NCI-H146 treated with DMSO at 0.1 percent for 48 hours (cell line): ENCODE measurements around the gene AMIGO3.
"Not testable (repeated sequence)": the region's sequence is repeated elsewhere in the genome, so short reads cannot be mapped to it uniquely, and the experiment has no call there.

Experiments
- DNase-seq: peaks from one replicate; lab custom pipeline; 2025; ENCODE audit not compliant: unreplicated experiment; lab: John Stamatoyannopoulos, UW

Gene AMIGO3, protein sequence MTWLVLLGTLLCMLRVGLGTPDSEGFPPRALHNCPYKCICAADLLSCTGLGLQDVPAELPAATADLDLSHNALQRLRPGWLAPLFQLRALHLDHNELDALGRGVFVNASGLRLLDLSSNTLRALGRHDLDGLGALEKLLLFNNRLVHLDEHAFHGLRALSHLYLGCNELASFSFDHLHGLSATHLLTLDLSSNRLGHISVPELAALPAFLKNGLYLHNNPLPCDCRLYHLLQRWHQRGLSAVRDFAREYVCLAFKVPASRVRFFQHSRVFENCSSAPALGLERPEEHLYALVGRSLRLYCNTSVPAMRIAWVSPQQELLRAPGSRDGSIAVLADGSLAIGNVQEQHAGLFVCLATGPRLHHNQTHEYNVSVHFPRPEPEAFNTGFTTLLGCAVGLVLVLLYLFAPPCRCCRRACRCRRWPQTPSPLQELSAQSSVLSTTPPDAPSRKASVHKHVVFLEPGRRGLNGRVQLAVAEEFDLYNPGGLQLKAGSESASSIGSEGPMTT

DNA sequence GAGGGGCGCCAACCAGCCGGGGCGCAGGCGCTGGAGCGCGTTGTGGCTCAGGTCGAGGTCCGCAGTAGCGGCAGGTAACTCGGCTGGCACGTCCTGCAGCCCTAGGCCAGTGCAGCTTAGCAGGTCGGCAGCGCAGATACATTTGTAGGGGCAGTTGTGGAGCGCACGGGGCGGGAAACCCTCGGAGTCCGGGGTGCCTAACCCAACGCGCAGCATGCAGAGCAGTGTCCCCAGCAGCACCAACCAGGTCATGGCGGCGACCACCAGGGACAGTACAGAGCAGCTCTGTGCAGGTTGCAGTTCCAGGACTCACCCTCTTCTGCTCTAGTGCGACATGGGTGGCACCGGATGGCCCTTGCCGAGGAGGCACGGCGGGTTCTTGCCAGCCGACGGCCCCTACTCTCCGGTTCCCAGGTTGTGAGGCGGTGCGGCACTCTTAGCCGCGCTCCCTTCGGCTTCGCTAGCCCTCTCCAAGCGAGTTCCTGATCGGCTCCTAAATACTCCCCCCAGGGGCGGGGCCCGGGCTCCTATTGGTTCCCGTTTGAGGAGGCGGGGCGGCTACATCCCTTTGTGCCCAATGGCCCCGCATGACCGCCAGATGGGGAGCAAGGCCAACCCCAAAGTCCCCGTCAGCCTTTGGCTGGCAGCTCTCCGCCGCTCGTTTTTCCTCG, at the start of gene AMIGO3:
TSS of gene AMIGO3 (minus strand) at position 471 of the 671 bp plus-strand sequence. CDS start at position 252, 219 bp downstream.
- DNase-seq: peak; percentile 80

DNA sequence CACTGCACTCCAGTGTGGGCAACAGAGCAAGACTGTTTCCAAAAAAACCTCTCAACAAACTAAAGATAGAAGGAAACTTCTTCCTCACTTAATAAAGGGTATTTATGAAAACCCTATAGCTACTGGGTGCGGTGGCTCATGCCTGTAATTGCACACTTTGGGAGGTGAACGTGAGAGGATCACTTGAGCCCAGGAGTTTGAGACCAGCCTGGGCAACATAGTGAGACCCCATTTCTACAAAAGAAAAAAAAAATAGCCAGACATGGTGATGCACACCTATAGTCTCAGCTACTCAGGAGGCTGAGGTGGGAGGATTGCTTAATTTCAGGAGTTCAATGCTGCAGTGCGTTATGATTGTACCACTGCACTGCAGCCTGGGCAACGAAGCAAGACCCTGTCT, 44.5 kb upstream of the AMIGO3 start:
- no peak for DNase-seq

DNA sequence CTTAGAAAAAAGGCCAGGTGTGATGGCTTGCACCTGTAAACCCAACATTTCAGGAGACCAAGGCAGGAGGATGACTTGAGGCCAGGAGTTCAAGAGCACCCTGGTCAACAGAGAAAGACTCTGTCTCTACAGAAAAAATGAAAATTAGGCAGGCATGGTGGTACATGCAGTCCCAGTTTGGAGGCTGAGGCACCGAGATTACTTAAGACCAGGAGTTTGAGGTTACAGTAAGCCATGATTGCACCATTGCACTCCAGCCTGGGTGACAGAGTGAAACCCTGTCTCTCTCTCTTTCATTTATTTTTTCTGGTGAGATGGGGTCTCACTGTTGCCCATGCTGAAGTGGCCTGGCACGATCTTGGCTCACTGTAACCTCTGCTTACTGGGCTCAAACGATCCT, 42.2 kb upstream of the AMIGO3 start:
- no peak for DNase-seq

DNA sequence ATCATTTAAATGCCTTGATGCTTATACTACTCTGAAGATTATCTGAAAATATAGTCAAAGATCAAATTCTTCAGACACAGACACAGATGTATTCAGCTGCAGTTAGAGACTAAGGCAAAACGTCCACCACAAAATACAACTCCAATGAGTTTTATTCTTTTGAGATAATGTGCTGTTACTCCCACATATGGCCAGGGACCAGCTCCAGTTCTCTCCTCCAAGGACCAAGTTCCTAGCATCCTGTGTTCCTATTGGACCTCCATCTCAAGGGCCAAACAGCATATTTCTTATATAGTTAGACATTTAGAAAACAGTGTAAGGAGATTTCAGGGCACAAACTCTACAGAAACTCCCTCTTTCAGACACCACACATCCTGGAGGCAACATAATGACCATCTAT, 39.7 kb upstream of the AMIGO3 start:
- DNase-seq: no peak

DNA sequence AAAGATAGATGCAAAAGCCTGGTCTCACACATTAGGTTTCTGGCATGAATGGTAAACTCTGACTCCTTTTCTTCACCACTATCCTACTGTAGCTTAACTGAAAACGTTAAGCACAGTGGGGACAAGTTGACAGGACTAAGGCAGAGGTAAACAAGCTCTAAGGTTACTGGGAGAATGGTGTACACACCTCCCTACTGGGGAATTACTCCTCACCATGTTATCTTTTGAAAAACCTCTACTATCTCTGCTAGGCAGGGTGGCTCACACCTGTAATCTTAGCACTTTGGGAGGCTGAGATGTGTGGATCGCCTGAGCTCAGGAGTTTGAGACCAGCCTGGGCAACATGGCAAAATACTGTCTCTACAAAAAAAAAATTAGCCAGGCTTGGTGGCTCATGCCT, 37.7 kb upstream of the AMIGO3 start:
- no peak for DNase-seq

DNA sequence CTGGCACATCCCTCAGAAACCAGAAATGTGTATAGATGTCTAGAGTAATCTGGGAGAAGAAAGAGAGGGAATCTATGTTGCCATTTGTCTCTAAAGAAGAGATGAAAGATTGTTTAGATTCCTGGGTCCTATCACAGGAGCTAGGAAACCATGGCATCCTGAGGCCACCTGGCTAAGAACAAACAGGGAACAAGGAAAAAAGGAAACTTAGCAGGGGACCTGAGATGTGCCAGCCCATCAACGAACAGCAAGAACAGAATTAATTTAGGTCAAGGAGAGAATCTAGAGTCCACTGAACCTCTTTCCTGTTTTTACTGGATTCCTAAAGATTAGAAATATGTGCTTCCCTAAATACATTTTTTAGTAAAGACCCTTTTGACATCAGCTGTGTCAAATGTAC, 36.6 kb upstream of the AMIGO3 start:
- no peak for DNase-seq

DNA sequence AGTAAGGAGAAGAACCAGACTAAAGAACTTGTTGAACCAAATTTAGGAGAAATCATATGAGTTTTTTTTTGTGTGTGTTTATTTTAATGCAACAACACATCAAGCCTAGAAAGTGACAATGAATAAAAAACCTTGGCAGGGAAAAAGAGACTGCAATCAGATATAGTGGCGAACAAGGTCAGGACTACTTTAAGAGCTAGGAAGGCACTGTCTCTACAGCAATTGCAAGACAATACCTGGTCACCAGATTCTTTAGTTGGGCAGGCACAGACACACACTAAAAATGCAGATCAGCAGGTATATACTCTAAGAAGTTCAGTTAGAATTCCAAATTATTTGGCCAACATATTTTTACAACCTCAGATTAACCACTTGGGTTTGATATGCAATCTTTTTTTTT, 35.1 kb upstream of the AMIGO3 start:
- no peak for DNase-seq

DNA sequence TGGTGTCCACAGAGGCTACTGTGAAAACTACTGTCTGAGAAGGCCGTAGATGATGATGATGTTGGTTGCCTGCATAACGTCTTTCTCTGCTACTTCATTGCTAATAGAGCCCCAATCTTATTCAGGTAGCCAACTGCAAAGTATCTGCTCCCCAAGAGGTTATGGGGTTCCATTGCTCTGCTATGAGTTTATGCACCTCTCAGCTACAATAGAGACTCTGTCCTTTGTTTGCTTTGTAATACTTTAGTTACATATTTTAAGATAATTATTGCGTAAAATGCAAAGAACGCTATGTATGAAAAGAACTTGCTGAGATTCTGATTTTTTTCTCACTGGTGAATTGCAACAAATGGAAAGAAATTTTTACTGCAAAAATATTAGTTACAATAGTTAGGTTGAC, 32.0 kb upstream of the AMIGO3 start:
- DNase-seq: no peak

DNA sequence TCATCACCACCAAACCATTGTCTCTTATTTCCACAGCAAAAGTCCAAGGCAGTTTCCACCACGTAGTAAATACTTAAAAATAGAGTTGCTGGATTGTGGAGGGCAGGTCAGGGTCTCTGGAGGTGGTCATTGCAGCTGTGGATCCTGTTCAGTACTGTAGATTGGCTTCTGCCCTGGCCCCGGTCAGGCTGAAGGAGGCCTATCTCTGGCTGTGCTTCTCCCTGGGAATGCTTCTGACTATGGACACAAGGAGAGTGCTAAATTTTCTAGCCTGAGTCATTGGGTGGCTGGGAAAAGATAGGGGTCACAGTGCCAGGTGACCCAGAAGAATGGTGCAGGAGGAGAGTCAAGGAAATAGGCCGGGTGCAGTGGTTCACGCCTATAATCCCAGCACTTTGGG, 30.6 kb upstream of the AMIGO3 start:
- DNase-seq: no peak

DNA sequence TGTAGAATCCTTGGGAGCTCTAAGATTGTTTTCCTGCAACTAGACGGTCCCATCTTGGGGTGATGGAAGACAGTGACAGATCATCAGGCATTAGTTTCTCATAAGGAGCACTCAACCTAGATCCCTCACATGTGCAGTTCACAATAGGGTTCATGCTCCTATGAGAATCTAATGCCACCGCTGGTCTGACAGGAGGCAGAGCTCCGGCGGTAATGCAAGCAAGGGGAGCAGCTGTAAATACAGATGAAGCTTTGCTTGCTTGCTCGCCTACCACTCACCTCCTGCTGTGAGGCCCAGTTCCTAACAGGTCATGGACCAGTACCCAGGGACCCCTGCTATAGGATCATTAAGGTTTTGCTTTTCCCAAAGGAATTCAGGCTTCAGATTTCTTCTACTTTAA, 29.4 kb upstream of the AMIGO3 start:
- DNase-seq: not testable (repeated sequence)

DNA sequence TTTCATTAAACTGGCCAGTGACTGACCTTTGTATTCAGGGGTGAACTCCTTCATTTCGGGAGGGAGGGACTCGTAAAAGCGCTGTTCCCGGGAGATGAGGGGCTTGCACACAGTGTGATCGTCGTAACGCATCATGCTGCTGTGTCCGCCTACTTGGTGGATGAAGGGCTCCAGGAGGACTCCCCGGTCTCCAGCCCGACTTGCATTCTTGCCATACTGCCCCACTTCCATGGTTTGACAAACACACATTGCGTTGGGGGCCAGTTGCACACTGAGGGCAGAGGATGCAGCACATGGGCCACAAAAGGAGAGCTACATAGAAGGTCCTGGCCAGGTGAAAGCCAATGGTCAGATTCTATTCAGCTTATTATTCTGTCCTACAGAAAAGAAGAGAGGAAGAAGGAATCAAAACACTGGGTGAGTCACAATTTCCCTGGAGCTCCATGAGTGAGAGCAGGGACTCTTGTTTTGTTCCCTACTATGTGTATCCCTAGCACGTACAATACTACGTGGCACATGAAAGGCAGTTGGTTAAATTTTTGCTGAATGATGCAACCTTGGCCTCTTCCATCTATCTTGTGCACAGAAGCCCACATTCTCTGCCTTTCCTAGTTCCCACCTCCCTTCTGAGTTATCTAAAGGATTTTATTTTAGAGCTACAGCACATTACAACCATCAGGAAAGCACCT, 28.5 kb upstream of the AMIGO3 start:
- no peak for DNase-seq

DNA sequence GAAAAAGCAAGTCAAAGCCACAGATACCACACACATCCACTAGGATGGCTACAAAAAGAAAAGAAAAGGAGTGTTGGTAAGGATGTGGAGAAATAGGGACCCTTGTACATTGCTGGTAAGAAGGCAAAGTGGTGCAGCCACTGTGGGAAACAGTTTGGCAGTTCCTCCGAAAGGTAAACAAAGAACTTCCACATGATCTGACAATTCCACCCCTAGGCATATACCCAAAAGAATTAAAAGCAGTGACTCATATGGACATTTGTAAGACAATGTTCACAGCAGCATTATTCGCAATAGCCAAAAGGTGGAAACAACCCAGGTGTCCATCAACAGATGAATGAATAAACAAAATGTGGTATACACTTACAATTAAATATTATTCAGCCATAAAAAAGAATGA, 26.5 kb upstream of the AMIGO3 start:
- DNase-seq: no peak

DNA sequence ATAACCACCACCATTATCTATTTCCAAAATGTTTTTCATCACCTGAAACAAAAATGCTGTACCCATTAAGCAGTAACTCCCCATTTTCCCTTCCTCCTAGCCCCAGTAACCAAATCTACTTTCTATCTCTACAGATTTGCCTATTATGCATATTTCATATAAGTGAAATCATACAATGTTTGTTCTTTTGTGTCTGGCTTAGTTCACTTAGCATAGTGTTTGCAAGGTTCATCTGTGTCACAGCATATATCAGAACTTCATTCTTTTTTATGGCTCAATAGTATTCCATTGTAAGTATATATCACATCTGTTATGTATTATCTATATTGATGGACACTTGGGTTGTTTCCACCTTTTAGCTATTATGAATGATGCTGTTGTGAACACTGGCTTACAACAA, 20.9 kb upstream of the AMIGO3 start:
- no peak for DNase-seq

DNA sequence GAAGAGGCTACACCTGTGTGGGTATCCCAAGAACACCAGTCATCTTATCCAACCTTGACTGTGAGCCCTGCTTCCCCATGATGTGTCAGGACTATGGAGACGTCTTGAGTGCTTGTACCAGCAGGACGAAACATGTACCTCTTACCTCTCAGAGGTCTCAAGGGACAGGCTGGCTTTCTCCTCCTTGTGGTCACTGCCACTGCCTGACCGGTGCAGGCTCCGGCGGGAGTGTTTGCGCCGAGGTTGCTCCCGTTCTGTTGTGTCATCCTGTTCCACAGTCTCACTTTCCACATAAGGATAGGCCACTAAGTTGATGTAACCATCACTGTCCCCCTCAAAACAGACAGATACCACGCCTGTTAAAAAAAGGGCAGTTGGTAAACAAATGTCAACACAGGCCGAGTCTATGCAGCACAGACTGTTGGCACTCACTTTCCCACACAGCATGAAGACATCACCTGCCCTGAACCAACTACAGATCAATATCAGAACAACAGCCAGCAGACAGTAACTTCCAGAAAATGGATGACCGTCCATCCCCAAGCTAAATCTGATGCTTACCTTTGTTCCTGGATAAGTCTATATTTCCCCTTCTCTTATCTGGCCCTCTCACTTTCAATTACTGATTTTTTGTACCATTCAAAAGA, 18.7 kb upstream of the AMIGO3 start:
- no peak for DNase-seq

DNA sequence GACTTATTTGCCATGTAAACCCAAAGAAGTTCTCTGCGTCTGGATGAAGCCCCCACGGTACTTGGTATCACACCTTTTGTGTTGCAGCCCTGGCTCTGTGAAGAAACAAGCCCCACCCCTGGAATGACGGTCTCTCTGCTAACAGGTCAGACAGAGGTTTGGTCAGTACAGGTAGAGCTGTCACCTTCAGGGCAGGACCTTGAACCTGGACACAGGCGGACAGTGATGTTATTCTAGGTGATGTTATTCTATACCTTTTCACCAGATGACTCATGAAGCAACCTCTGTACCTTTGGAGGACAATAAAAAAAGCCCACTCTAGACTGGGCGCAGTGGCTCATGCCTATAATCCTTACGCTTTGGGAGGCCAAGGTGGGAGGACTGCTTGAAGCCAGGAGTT, 15.3 kb upstream of the AMIGO3 start:
- DNase-seq: no peak

DNA sequence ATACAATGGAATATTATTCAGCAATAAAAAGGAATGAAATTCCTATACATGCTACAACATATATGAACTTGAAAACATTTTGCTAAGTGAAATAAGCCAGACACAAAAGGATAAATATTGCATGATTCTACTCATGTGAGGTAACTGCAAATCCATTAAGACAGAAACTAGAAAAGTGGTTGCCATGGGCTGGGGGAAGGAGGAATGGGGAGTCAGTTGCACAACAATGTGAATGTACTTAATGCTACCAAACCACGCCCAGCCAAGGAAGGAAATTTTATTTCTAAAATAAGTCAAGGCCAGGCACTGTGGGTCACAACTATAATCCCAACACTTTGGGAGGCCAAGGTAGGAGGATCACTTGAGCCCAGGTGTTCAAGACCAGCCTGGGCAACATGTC, 14.1 kb upstream of the AMIGO3 start:
- no peak for DNase-seq

DNA sequence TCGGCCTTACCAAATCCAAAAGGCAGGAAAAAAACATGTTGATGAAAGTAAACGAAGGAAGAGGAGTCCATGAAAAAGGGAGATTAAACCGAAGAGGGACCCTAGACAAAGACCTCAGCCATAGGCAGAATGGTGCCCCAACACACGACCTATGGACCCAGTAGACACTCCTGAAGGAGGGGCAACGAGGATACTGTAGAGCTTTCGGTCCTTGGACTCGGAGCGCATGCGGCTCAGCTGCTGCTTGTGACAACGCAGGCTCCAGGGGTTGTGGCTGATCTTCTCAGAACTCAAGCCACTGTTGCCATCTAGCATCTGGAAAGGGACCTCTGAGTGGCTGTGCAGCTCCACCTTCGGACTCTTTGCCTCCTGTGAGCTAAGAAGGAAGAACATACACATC, 13.1 kb upstream of the AMIGO3 start:
- no peak for DNase-seq

DNA sequence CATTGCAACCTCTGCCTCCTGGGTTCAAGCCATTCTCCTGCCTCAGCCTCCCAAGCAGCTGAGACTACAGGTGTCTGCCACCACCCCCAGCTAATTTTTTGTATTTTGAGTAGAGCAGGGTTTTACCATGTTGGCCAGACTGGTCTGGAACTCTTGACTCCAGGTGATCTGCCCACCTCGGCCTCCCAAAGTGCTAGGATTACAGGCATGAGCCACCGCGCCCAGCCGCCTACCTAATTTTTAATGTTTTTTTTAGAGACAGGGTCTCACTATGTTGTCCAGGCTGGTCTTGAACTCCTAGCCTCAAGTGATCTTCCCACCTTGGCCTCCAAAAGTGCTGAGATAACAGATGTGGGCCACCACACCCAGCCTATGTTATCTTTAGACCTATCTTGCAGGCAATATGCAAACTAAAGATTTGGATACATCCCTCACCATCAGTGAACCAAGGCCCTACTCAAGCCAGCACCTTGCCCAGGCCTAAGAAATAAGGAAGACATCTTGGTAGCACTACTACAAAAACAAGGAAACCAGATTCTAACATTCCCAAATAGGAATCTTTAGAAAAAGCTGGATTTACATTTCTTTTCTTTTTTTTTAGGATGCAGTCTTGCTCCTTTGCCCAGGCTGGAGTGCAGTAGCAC, 10.6 kb upstream of the AMIGO3 start:
- no peak for DNase-seq

DNA sequence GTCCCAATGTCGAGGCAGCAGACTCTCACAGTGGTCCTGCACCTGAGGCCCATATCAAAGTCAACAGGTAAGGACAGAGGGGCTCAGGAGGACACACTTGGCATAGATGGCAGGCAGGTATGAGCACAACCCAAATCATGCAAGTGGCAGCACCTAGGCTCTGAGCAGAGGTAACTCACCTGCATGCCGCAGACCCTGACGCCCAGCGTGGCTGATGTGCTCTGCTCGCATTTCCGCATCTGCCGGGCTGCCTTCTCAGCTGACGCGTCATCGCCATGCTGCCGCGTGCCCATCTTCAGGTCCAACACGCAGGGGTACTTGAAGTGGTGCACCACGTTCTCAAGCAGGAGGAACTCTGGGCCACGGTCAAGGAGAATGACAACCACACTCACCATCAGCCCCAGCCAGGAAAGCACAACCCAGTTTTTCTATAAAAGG, 8.5 kb upstream of the AMIGO3 start:
- DNase-seq: no peak

DNA sequence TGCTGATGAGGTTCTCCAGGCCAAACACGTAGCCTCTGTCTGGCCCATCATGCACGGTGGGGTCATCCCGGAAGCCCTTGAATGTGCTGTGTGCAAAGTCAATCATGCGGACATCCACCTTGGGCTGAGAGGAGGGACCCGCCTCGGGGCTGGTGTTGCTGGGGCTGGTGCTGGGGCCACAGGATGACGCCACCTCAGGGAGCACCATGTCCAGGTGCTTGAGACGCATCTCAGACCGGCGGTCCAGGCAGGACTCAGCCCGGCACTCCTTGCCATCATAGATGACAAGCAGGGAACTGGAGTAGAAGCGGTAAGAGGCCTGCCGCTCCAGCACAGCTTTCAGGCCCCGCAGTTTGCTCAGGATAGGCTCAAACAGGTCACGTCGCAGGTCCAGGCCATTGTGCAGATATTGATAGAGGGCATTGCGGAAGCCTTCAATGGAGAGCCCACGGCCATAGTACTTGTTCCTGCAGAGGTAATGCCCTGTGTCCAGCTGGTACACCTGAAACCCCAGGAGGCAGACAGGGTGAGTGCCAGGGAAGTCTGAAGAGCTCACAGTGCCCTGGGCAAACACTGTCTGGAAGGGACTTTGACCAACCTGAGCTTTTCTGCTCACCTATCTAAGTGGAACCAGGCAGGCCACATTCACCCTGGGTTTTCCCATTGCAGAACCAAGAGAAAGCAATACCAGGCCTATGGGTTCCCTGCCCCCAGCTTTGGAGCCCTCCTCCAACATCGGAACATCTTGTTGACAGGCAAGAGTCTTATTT, 7.9 kb upstream of the AMIGO3 start:
- no peak for DNase-seq
